Measurements from ENCODE around the gene PLA2R1. TPM values are rescaled to one million over a fixed set of nuclear protein-coding genes. Genes with fewer than 3 reads are reported as not detected.
A peak's percentile ranks its signal among the peaks of the same experiment; 100 is the strongest.

Gene PLA2R1
- total and polyA plus RNA-seq, 10 donors = 1.3 to 17.0 (median 10.1) TPM

- no peak for TF ChIP-seq POLR2AphosphoS5 (IDR thresholded peaks at IDR 0.05)
- no peak for TF ChIP-seq POLR2A (IDR thresholded peaks at IDR 0.05)
- peaks cover 0 to 32% (median 1%) of the 10 kb centered on the region in 6 donors for H3K36me3 ChIP-seq
- H3K27ac ChIP-seq = peak overlapping the region in 2 of 8 donors; percentile 15 to 34
- 50 to 82% (median 61%) methylated on average over 8 of the region's 8 CpGs for WGBS, 5 donors
- DNase-seq = no peak
- H3K9me3 ChIP-seq = no peaks in the 10 kb centered on the region
- peaks cover 0 to 65% (median 15%) of the 10 kb centered on the region in 6 donors for H3K4me1 ChIP-seq
- no peaks in the 10 kb centered on the region for H3K27me3 ChIP-seq (replicated peaks in 1 of 7)
- no peak overlapping the region for H3K4me3 ChIP-seq
- intact Hi-C loops (cut with DNase I; ENCODE audit: low total_unique reads) = no loop called here
Observed at GRCh38 chr2:159892990-159893810, 169.2 kb downstream of the PLA2R1 start.

GRCh38 chr2:159891917-159892730 is 170.3 kb downstream of the PLA2R1 start:
- Histone ChIP-seq H3K27ac (peak overlapping the region in 1 of 8 donors; percentile 34), H3K36me3 (peaks cover 0 to 32% (median 1%) of the 10 kb centered on the region in 6 donors), H3K4me3 (no peak overlapping the region), H3K9me3 (no peaks in the 10 kb centered on the region), H3K27me3 (replicated peaks in 1 of 7) (no peaks in the 10 kb centered on the region), H3K4me1 (peaks cover 0 to 65% (median 15%) of the 10 kb centered on the region in 6 donors)
- TF ChIP-seq CTCF (IDR thresholded peaks at IDR 0.05 in 8 of 11, conservative IDR thresholded peaks at IDR 0.05 in 3 of 11) = no peak
- no peak for TF ChIP-seq POLR2AphosphoS5 (IDR thresholded peaks at IDR 0.05)
- no peak for TF ChIP-seq POLR2A (IDR thresholded peaks at IDR 0.05)
- intact Hi-C loops (cut with DNase I; ENCODE audit: low total_unique reads) = no loop called here
- no peak for DNase-seq
- WGBS, 5 donors = 88 to 98% (median 97%) methylated on average over 2 of the region's 2 CpGs

- Histone ChIP-seq H3K27ac (no peak overlapping the region), H3K4me3 (no peak overlapping the region), H3K36me3 (peaks cover 0 to 39% (median 6%) of the 10 kb centered on the region in 6 donors), H3K4me1 (peaks cover 0 to 60% (median 15%) of the 10 kb centered on the region in 6 donors), H3K9me3 (no peaks in the 10 kb centered on the region), H3K27me3 (replicated peaks in 1 of 7) (no peaks in the 10 kb centered on the region)
- intact Hi-C loops (cut with DNase I; ENCODE audit: low total_unique reads) = no loop called here
- TF ChIP-seq POLR2AphosphoS5 (IDR thresholded peaks at IDR 0.05) (no peak), POLR2A (IDR thresholded peaks at IDR 0.05) (no peak), CTCF (IDR thresholded peaks at IDR 0.05 in 8 of 11, conservative IDR thresholded peaks at IDR 0.05 in 3 of 11) (no peak)
- no peak for DNase-seq
Observed at GRCh38 chr2:159891267-159891588, 171.2 kb downstream of the PLA2R1 start.

- TF ChIP-seq CTCF (IDR thresholded peaks at IDR 0.05 in 8 of 11, conservative IDR thresholded peaks at IDR 0.05 in 3 of 11) = no peak
- no peak for TF ChIP-seq POLR2A (IDR thresholded peaks at IDR 0.05)
- TF ChIP-seq POLR2AphosphoS5 (IDR thresholded peaks at IDR 0.05) = no peak
- H3K27ac ChIP-seq = no peak overlapping the region
- peaks cover 0 to 45% (median 10%) of the 10 kb centered on the region in 6 donors for H3K36me3 ChIP-seq
- intact Hi-C loops (cut with DNase I; ENCODE audit: low total_unique reads) = no loop called here
- no peaks in the 10 kb centered on the region for H3K9me3 ChIP-seq
- WGBS, 5 donors = 86 to 100% (median 94%) methylated on average over 1 of the region's 1 CpG
- H3K4me3 ChIP-seq = no peak overlapping the region
- H3K27me3 ChIP-seq (replicated peaks in 1 of 7) = no peaks in the 10 kb centered on the region
- no peak for DNase-seq
- H3K4me1 ChIP-seq = peaks cover 0 to 55% (median 12%) of the 10 kb centered on the region in 6 donors
Observed at GRCh38 chr2:159890551-159891266, 171.7 kb downstream of the PLA2R1 start.
